Measurements from ENCODE around the gene OPCML.

DNA sequence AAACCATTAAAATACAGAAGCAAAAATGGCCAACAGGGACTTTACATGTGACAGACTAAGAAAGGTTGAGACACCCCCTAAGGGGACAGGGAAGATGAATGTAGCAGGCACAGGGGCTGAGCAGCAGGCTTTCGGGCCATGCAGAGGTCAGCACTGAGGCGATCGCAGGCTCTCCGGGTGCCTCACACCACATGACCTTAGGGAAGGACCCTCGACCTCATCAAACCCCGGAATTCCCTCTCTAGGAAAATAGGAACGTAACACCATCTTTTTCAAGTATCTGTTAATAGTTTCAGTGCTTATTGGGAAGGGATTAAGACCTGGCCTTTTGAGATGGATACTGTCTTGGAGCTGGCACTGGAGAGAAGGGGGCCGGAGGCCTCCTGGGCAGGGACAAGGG lies 27.4 kb downstream of the OPCML start:
- no peak for TF ChIP-seq POLR2A (IDR thresholded peaks at IDR 0.05)
- TF ChIP-seq, protein P1, sequence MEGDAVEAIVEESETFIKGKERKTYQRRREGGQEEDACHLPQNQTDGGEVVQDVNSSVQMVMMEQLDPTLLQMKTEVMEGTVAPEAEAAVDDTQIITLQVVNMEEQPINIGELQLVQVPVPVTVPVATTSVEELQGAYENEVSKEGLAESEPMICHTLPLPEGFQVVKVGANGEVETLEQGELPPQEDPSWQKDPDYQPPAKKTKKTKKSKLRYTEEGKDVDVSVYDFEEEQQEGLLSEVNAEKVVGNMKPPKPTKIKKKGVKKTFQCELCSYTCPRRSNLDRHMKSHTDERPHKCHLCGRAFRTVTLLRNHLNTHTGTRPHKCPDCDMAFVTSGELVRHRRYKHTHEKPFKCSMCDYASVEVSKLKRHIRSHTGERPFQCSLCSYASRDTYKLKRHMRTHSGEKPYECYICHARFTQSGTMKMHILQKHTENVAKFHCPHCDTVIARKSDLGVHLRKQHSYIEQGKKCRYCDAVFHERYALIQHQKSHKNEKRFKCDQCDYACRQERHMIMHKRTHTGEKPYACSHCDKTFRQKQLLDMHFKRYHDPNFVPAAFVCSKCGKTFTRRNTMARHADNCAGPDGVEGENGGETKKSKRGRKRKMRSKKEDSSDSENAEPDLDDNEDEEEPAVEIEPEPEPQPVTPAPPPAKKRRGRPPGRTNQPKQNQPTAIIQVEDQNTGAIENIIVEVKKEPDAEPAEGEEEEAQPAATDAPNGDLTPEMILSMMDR (IDR thresholded peaks at IDR 0.05) = no peak
- TF ChIP-seq EP300 (IDR thresholded peaks at IDR 0.05) = no peak
- no peak for TF ChIP-seq POLR2AphosphoS5 (IDR thresholded peaks at IDR 0.05)

Measured in suprapubic skin (tissue), 4 donors.